HEK293 (cell line): Measurements from ENCODE around the gene SCAANT1.

ENCODE experiments used
- CTCF ChIP-seq: fragments of 450-650 bp; formaldehyde crosslinking; IDR thresholded peaks from 2 replicates; pipeline ENCODE4 v1.5.1; 2016; ENCODE audit warnings: missing biosample characterization, missing genetic modification characterization
- REST ChIP-seq: fragments of 450-650 bp; formaldehyde crosslinking; IDR thresholded peaks from 2 replicates; pipeline ENCODE4 v1.5.1; 2016; ENCODE audit warnings: missing biosample characterization, missing genetic modification characterization
- SETDB1 ChIP-seq: IDR thresholded peaks from one replicate; pipeline ENCODE4 v1.6.1; 2017; ENCODE audit warnings: mild to moderate bottlenecking, low read length, moderate library complexity, mixed read lengths; ENCODE audit not compliant: insufficient read length
- ZBTB1 ChIP-seq: fragments of 450-650 bp; formaldehyde crosslinking; IDR thresholded peaks from 2 replicates; pipeline ENCODE4 v1.5.1; 2016; ENCODE audit warnings: missing biosample characterization, missing genetic modification characterization
- ZBTB20 ChIP-seq: fragments of 450-650 bp; formaldehyde crosslinking; IDR thresholded peaks from 2 replicates; pipeline ENCODE4 v1.5.1; 2016; ENCODE audit warnings: missing biosample characterization, missing genetic modification characterization
- ZBTB21 ChIP-seq: fragments of 450-650 bp; formaldehyde crosslinking; IDR thresholded peaks from 2 replicates; pipeline ENCODE4 v1.5.1; 2017; ENCODE audit warnings: missing biosample characterization, missing genetic modification characterization
- ZNF16 ChIP-seq: fragments of 450-650 bp; formaldehyde crosslinking; IDR thresholded peaks from 2 replicates; pipeline ENCODE4 v1.5.1; 2016; ENCODE audit warnings: low read depth, missing biosample characterization, missing genetic modification characterization
- ZNF280D ChIP-seq: fragments of 450-650 bp; formaldehyde crosslinking; IDR thresholded peaks from 2 replicates; pipeline ENCODE4 v1.5.1; 2016; ENCODE audit warnings: missing biosample characterization, missing genetic modification characterization
- ZNF473 ChIP-seq: fragments of 450-650 bp; formaldehyde crosslinking; IDR thresholded peaks from 2 replicates; pipeline ENCODE4 v1.5.1; 2017; ENCODE audit warnings: missing biosample characterization, missing genetic modification characterization
- ZNF510 ChIP-seq: fragments of 450-650 bp; formaldehyde crosslinking; IDR thresholded peaks from 2 replicates; pipeline ENCODE4 v1.5.1; 2018; ENCODE audit warnings: mild to moderate bottlenecking, missing genetic modification characterization, missing biosample characterization; ENCODE audit not compliant: insufficient replicate concordance
- ZNF785 ChIP-seq: fragments of 450-650 bp; formaldehyde crosslinking; IDR thresholded peaks from 2 replicates; pipeline ENCODE4 v1.5.1; 2016; ENCODE audit warnings: missing biosample characterization, missing genetic modification characterization

- TF ChIP-seq ZNF16 (tag by site-specific recombination): no peak
- TF ChIP-seq ZNF510: no peak
- TF ChIP-seq CTCF (tag by site-specific recombination): no peak
- no peak for TF ChIP-seq SETDB1
- no peak for TF ChIP-seq REST (tag by site-specific recombination)
- no peak for TF ChIP-seq ZNF473
- no peak for TF ChIP-seq ZBTB21
- TF ChIP-seq ZNF785 (tag by site-specific recombination): no peak
- no peak for TF ChIP-seq ZBTB20 (tag by site-specific recombination)
- no peak for TF ChIP-seq ZNF280D (tag by site-specific recombination)
- no peak for TF ChIP-seq ZBTB1
These were observed 14.1 kb upstream of the SCAANT1 start for GRCh38 chr3:63926309-63926708.
